Epithelial cell of proximal tubule (primary cell): ENCODE measurements around the gene AXIN1. TPM values are rescaled to one million over a fixed set of nuclear protein-coding genes. Genes with fewer than 3 reads are reported as not detected.
"Not testable (repeated sequence)": the region's sequence is repeated elsewhere in the genome, so short reads cannot be mapped to it uniquely, and the experiment has no call there.

Experiments
- DNase-seq: peaks from one replicate; pipeline ENCODE4 v3.0.0-alpha.2; 2011; ENCODE audit warnings: low read depth
- H3K4me3 ChIP-seq: 2 replicates; pipeline ENCODE4 v1.5.1; 2011; ENCODE audit warnings: low read depth, mild to moderate bottlenecking, low read length
- total RNA-seq: library from RNA; depleted of rRNA; stranded (reverse); fragments of >200 nt; gene quantifications from 2 replicates; pipeline ENCODE4 v1.2.3, GENCODE V29; 2015
- TF ChIP-seq, protein P1 (sequence below): conservative IDR thresholded peaks from 2 replicates; pipeline ENCODE4 v1.5.1; 2012; ENCODE audit warnings: low read depth, mild to moderate bottlenecking, low read length

AXIN1 gene
- total RNA-seq, 1 donor from 2014 or later, result 36.0 TPM

DNA sequence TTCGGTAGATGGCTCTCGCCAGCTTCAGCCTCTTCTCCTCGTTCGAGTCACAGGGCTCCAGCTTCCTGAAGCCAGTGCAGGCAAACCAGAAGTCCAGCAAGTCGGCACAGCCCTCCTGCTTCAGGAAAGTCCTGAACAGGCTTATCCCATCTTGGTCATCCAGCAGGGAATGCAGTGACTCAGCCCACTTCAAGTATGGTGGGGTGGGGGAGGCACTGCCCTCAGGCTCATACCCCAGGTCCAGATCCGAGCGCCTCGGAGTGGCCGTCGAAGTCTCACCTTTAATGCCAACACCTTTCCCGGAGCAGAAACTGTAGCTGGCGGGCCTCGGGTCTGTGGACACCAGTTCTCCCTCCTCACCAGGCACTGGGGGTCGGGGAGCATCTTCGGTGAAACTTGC is 5.9 kb downstream of the AXIN1 start:
- no peak overlapping the region for H3K4me3 ChIP-seq
- TF ChIP-seq, protein P1, sequence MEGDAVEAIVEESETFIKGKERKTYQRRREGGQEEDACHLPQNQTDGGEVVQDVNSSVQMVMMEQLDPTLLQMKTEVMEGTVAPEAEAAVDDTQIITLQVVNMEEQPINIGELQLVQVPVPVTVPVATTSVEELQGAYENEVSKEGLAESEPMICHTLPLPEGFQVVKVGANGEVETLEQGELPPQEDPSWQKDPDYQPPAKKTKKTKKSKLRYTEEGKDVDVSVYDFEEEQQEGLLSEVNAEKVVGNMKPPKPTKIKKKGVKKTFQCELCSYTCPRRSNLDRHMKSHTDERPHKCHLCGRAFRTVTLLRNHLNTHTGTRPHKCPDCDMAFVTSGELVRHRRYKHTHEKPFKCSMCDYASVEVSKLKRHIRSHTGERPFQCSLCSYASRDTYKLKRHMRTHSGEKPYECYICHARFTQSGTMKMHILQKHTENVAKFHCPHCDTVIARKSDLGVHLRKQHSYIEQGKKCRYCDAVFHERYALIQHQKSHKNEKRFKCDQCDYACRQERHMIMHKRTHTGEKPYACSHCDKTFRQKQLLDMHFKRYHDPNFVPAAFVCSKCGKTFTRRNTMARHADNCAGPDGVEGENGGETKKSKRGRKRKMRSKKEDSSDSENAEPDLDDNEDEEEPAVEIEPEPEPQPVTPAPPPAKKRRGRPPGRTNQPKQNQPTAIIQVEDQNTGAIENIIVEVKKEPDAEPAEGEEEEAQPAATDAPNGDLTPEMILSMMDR, result no peak
- no peak for DNase-seq

DNA sequence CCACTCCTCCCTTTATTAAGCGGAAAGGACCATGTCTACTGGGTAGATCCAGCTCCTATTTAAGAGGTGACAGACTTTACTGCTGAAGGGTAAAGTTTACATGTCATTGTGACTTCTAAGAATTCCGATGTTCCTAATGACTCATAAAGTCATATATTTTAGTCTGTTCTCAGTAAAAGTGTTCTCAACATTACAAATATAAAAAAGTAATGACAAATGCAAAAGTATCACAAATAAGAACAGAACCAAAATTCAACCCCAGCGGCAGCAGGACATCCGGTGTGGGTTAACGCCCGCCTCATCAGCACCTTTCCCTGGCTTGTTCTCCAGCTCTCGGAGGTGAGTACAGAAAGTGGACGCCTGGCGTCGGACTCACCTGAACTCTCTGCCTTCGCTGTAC is 6.8 kb downstream of the AXIN1 start:
- TF ChIP-seq, protein P1, result no peak
- no peak for DNase-seq
- no peak overlapping the region for H3K4me3 ChIP-seq

DNA sequence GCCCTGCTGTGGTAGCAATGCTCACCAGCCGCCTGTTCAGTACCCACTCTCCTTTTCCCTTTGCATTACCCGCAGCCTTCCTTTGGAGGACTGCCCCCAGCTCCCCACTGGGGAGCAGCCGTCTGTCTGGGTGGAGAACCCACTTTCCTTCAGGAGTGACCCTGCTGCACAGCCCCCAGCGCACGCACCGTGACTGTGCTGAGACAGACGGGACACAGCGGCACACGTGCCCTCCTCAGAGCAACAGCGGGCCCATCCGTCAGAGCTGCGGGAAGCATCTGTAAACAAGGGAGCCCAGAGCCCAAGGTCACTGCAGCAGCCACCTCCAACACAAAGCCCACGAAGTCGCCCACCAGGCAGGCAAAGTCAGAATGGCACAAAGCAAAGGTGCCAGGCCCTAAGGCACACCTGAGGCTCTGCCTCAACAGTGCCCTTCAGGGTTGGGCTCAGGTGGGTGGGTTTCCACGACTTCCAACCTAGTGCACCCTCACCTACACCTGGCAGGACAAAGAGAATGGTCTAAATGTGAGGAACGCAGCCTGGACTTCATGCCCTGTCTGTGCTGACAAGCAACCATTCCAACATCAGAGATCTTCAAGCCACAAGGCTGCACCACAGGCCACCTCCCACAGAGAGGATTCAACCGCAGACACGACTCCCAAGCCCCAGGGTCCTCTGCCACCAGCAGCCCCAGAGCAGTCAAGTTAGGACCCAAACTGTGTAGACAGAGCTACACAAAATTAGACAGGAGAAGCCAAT is 9.9 kb downstream of the AXIN1 start:
- DNase-seq, result no peak
- TF ChIP-seq, protein P1, result no peak
- no peak overlapping the region for H3K4me3 ChIP-seq

DNA sequence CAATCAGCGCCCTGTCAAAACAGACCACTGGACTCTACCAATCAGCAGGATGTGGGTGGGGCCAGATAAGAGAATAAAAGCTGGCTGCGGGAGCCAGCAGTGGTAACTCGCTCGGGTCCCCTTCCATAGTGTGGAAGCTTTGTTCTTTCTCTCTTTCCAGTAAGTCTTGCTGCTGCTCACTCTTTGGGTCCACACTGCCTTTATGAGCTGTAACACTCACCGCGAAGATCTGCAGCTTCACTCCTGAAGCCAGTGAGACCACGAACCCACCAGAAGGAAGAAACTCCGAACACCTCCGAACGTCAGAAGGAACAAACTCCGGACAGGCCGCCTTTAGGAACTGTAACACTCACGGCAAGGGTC is 10.6 kb downstream of the AXIN1 start:
- H3K4me3 ChIP-seq, DNase-seq: not testable (repeated sequence)

DNA sequence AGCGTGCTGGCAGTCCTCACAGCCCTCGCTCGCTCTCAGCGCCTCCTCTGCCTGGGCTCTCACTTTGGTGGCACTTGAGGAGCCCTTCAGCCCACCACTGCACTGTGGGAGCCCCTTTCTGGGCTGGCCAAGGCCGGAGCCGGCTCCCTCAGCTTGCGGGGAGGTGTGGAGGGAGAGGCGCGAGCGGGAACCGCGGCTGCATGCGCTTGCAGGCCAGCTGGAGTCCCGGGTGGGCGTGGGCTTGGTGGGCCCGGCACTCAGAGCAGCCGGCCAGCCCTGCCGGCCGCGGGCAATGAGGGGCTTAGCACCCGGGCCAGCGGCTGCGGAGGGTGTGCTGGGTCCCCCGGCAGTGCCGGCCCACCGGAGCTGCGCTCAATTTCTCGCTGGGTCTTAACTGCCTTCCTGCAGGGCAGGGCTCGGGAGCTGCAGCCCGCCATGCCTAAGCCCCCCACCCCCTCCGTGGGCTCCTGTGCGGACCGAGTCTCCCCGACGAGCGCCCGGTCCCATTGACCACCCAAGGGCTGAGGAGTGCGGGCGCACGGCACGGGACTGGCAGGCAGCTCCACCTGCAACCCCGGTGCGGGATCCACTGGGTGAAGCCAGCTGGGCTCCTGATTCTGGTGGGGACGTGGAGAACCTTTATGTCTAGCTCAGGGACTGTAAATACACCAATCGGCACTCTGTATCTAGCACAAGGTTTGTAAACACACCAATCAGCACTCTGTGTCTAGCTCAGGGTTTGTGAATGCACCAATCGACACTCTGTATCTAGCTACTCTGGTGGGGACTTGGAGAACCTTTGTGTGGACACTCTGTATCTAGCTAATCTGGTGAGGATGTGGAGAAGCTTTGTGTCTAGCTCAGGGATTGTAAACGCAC is 11.2 kb downstream of the AXIN1 start:
- DNase-seq, H3K4me3 ChIP-seq: not testable (repeated sequence)

DNA sequence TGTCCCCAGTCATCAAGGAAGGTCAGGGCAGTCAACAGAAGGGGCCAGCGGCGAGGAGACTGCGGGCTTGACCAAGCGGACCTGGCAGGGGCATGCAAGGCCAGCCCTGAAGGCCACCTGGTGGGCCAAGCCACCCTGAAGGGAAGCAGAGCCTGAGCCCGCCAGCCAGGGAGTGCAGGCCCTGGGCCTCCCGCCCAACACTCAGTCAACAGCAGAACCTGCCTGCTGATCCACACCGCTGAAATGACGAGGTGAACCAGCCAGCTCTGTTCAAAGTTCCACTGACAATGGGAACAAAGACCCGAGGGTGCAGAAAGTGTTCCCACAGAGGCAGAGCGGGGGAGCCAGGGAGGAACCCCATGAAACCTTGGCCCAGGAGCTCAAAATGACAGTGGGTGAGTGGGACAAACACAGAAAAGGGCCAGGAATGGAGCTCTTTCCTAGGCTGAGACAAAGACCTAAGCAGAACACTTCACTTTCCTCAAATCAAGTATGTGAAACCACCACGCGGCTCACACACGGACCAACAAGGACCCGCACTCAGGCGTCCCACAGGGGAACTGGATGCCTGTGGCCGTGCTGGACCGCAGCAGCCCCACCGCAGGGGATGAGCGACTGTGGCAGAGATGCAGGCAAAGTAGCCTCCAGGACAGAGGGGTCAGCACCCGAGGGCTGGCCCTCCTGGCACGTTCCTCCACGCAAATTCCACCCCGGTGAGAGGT is 12.0 kb downstream of the AXIN1 start:
- DNase-seq, result no peak
- TF ChIP-seq, protein P1, result no peak
- no peak overlapping the region for H3K4me3 ChIP-seq

DNA sequence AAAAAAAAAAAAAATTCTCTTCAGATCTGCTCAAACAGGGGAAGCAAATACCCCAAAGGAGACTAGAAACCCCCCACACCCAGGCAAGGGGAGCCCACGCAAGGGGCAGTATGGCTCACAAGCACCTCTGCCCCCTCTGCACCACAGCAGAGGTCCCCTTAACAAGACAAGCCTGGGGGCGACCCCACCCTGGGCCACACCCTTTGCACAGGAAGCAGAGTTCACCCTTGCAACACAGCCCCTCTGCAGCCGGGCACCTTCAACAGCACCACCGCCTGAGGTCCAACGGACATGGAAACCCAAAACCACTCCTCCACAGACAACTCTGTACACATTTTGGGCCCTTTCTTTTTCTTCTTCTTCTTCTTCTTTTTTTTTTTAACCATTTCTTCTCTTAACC is 12.8 kb downstream of the AXIN1 start:
- TF ChIP-seq, protein P1, result no peak
- DNase-seq, result no peak
- H3K4me3 ChIP-seq, result no peak overlapping the region
